RPMI7951 (cell line): ENCODE measurements around the gene RTL5. TPM values are rescaled to one million over a fixed set of nuclear protein-coding genes. Genes with fewer than 3 reads are reported as not detected.

ENCODE experiments used
- DNase-seq: peaks from one replicate; pipeline ENCODE4 v3.0.0-alpha.2; 2012; ENCODE audit warnings: low read depth
- total RNA-seq: library from RNA; depleted of rRNA; stranded (reverse); fragments of >200 nt; shearing (Covaris generic); gene quantifications from 2 replicates; pipeline ENCODE4 v1.2.3, GENCODE V29; 2014; rRNA removed

Gene RTL5
- total RNA-seq, 1 experiment from 2014 or later, result 1.2 TPM

GRCh38 chrX:72078411-72078810 lies 53.3 kb downstream of the RTL5 start:
- DNase-seq, result no peak

Other genes starting within 250 kb of the RTL5 start
- 0.36 and 0.59 TPM in 2 replicates for gene NHSL2, start 221.1 kb downstream of the RTL5 start, total RNA-seq
- 33.8 and 36.6 TPM in 2 replicates for gene PIN4, start 49.8 kb upstream of the RTL5 start, total RNA-seq
- gene ERCC6L, start 107.1 kb upstream of the RTL5 start, total RNA-seq, result 23.3 and 27.4 TPM in 2 replicates
- gene RPS4X, start 145.3 kb upstream of the RTL5 start, total RNA-seq, result 1,331 and 1,443 TPM in 2 replicates
- 0.12 and 1.3 TPM in 2 replicates for gene CITED1, start 174.0 kb upstream of the RTL5 start, total RNA-seq